ENCODE results near the gene OR10G6. TPM values are rescaled to one million over a fixed set of nuclear protein-coding genes. Genes with fewer than 3 reads are reported as not detected.
"Not testable (repeated sequence)": the region's sequence is repeated elsewhere in the genome, so short reads cannot be mapped to it uniquely, and the experiment has no call there.

Gene OR10G6
- total RNA-seq, 1 experiment from 2014 or later, result not detected

DNA sequence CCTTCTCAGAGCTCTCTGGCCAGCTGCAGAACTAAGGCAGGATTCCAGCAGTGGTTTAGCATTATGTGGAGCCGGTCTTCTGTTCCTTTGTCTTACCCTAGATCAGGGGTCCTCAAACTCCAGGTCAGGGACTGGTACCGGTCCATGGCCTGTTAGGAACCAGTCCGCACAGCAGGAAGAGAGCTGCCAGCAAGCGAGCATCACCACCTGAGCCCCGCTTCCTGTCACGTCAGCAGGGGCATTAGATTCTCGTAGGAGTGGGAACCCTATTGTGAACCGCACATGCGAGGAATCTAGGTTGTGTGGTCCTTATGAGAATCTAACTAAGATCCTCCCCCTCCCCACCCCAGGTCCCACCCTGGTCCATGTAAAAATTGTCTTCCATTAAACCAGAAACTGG, 44.6 kb upstream of the OR10G6 start:
- Histone ChIP-seq H3K4me3 (ENCODE audit: low read depth, low read length) (no peak overlapping the region), H3K27me3 (replicated peaks; ENCODE audit: control insufficient read depth, insufficient read depth, low read length) (no peaks in the 10 kb centered on the region), H3K36me3 (ENCODE audit: control insufficient read depth, insufficient read depth, low read length) (no peaks in the 10 kb centered on the region), H3K9me3 (no peaks in the 10 kb centered on the region), H3K4me1 (no peaks in the 10 kb centered on the region)
- DNase-seq, result no peak
- H3K36me3 Mint-ChIP-seq (ENCODE audit: insufficient read depth, unreplicated experiment), result no peaks in the 10 kb centered on the region
- intact Hi-C loops (cut with micrococcal nuclease; ENCODE audit: unreplicated experiment), result no loop called here
- H3K9me3 Mint-ChIP-seq (ENCODE audit: unreplicated experiment), result no peaks in the 10 kb centered on the region
- H3K4me3 Mint-ChIP-seq (ENCODE audit: unreplicated experiment), result no peak overlapping the region
- H3K4me1 Mint-ChIP-seq (ENCODE audit: low read depth, unreplicated experiment), result no peaks in the 10 kb centered on the region
- CTCF ChIA-PET, result no interaction called here
- no peak overlapping the region for H3K27ac Mint-ChIP-seq (ENCODE audit: unreplicated experiment)
- BruUV-seq (replicated peaks), result no TSS peak
- H3K27me3 Mint-ChIP-seq (ENCODE audit: insufficient read depth, unreplicated experiment), result peaks cover 11% of the 10 kb centered on the region
- POLR2A ChIA-PET, result no interaction called here
- TF ChIP-seq, protein P1, sequence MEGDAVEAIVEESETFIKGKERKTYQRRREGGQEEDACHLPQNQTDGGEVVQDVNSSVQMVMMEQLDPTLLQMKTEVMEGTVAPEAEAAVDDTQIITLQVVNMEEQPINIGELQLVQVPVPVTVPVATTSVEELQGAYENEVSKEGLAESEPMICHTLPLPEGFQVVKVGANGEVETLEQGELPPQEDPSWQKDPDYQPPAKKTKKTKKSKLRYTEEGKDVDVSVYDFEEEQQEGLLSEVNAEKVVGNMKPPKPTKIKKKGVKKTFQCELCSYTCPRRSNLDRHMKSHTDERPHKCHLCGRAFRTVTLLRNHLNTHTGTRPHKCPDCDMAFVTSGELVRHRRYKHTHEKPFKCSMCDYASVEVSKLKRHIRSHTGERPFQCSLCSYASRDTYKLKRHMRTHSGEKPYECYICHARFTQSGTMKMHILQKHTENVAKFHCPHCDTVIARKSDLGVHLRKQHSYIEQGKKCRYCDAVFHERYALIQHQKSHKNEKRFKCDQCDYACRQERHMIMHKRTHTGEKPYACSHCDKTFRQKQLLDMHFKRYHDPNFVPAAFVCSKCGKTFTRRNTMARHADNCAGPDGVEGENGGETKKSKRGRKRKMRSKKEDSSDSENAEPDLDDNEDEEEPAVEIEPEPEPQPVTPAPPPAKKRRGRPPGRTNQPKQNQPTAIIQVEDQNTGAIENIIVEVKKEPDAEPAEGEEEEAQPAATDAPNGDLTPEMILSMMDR (IDR thresholded peaks at IDR 0.05; ENCODE audit: insufficient read depth in 1 of 2, low read depth in 1 of 2, low read length in 1 of 2, severe bottlenecking in 1 of 2, unreplicated experiment in 1 of 2), result no peak

DNA sequence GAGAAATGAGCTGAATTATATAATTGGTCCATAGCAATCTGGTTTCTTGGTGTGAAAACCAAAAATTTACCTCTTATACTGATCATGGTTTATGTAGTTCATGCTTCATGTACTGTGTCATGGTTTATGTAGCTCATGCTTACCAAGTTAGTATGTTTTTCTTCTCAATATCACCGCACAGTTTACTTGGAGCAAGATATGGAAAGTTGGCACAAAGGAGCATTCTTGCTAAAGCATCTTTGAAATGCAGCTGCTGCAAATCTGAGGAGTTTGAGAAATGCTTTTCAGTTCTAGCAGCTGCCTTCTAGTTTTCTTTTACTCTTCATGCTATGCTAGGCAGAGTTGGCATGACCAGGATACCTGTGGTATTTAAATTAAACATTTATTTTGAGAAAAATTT, 41.7 kb upstream of the OR10G6 start:
- no peaks in the 10 kb centered on the region for H3K36me3 Mint-ChIP-seq (ENCODE audit: insufficient read depth, unreplicated experiment)
- POLR2A ChIA-PET, result no interaction called here
- no peak for DNase-seq
- H3K9me3 Mint-ChIP-seq (ENCODE audit: unreplicated experiment), result no peaks in the 10 kb centered on the region
- H3K27ac Mint-ChIP-seq (ENCODE audit: unreplicated experiment), result no peak overlapping the region
- no TSS peak for BruUV-seq (replicated peaks)
- no peak overlapping the region for H3K4me3 Mint-ChIP-seq (ENCODE audit: unreplicated experiment)
- no peaks in the 10 kb centered on the region for H3K4me1 Mint-ChIP-seq (ENCODE audit: low read depth, unreplicated experiment)
- Histone ChIP-seq H3K4me3 (ENCODE audit: low read depth, low read length) (no peak overlapping the region), H3K36me3 (ENCODE audit: control insufficient read depth, insufficient read depth, low read length) (no peaks in the 10 kb centered on the region), H3K9me3 (no peaks in the 10 kb centered on the region), H3K27me3 (replicated peaks; ENCODE audit: control insufficient read depth, insufficient read depth, low read length) (no peaks in the 10 kb centered on the region), H3K4me1 (no peaks in the 10 kb centered on the region)
- TF ChIP-seq, protein P1 (IDR thresholded peaks at IDR 0.05; ENCODE audit: insufficient read depth in 1 of 2, low read depth in 1 of 2, low read length in 1 of 2, severe bottlenecking in 1 of 2, unreplicated experiment in 1 of 2), result no peak
- CTCF ChIA-PET, result no interaction called here
- peaks cover 15% of the 10 kb centered on the region for H3K27me3 Mint-ChIP-seq (ENCODE audit: insufficient read depth, unreplicated experiment)
- intact Hi-C loops (cut with micrococcal nuclease; ENCODE audit: unreplicated experiment), result no loop called here

DNA sequence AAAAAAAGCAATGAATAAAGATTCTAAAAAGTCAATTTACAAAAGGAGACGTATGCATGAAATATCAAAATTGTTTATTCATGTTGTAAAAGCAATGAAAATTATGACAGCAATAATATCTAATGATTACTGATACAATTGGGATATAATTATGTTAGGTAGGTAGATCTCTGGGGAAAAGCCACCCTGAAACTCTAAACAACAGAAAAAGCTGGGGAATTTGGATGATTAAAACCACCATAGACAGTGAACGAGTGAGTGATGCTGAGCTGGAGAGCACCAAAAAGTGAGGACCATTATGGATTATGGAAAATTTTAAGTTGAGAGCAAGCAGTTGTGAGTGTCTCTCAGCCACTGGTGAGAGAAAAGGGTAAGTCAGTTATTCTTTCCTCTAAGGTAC, 31.5 kb upstream of the OR10G6 start, which contains the start of gene OR10G8:
Gene OR10G8, plus strand, starts transcription at position 301 of the 400 bp plus-strand sequence. CDS start 2,825 bp downstream, outside the sequence.
- Histone ChIP-seq H3K27me3 (replicated peaks; ENCODE audit: control insufficient read depth, insufficient read depth, low read length) (no peaks in the 10 kb centered on the region), H3K4me1 (no peaks in the 10 kb centered on the region), H3K36me3 (ENCODE audit: control insufficient read depth, insufficient read depth, low read length) (no peaks in the 10 kb centered on the region), H3K4me3 (ENCODE audit: low read depth, low read length) (no peak within 1 kb of the TSS), H3K9me3 (no peaks in the 10 kb centered on the region)
- TF ChIP-seq, protein P1 (IDR thresholded peaks at IDR 0.05; ENCODE audit: insufficient read depth in 1 of 2, low read depth in 1 of 2, low read length in 1 of 2, severe bottlenecking in 1 of 2, unreplicated experiment in 1 of 2), result no peak
- Mint-ChIP-seq H3K27ac (ENCODE audit: unreplicated experiment) (no peak within 1 kb of the TSS), H3K4me1 (ENCODE audit: low read depth, unreplicated experiment) (no peaks in the 10 kb centered on the region), H3K9me3 (ENCODE audit: unreplicated experiment) (no peaks in the 10 kb centered on the region), H3K4me3 (ENCODE audit: unreplicated experiment) (no peak within 1 kb of the TSS), H3K27me3 (ENCODE audit: insufficient read depth, unreplicated experiment) (peaks cover 15% of the 10 kb centered on the region), H3K36me3 (ENCODE audit: insufficient read depth, unreplicated experiment) (no peaks in the 10 kb centered on the region)
- ChIA-PET POLR2A (no interaction called here), CTCF (no interaction called here)
- no peak for DNase-seq
- intact Hi-C loops (cut with micrococcal nuclease; ENCODE audit: unreplicated experiment), result no loop called here
- no TSS peak for BruUV-seq (replicated peaks)

DNA sequence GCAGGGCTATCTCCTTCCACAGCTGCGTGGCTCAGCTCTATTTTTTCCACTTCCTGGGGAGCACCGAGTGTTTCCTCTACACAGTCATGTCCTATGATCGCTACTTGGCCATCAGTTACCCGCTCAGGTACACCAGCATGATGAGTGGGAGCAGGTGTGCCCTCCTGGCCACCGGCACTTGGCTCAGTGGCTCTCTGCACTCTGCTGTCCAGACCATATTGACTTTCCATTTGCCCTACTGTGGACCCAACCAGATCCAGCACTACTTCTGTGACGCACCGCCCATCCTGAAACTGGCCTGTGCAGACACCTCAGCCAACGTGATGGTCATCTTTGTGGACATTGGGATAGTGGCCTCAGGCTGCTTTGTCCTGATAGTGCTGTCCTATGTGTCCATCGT, 20.9 kb upstream of the OR10G6 start:
- H3K36me3 ChIP-seq (ENCODE audit: control insufficient read depth, insufficient read depth, low read length); H3K27ac Mint-ChIP-seq (ENCODE audit: unreplicated experiment); H3K9me3 ChIP-seq; H3K4me1 Mint-ChIP-seq (ENCODE audit: low read depth, unreplicated experiment); H3K4me3 ChIP-seq (ENCODE audit: low read depth, low read length); POLR2A ChIA-PET; intact Hi-C loops (cut with micrococcal nuclease; ENCODE audit: unreplicated experiment); BruUV-seq (replicated peaks); H3K36me3 Mint-ChIP-seq (ENCODE audit: insufficient read depth, unreplicated experiment); H3K27me3 ChIP-seq (replicated peaks; ENCODE audit: control insufficient read depth, insufficient read depth, low read length); H3K27me3 Mint-ChIP-seq (ENCODE audit: insufficient read depth, unreplicated experiment); H3K4me3 Mint-ChIP-seq (ENCODE audit: unreplicated experiment); H3K9me3 Mint-ChIP-seq (ENCODE audit: unreplicated experiment); CTCF ChIA-PET; H3K4me1 ChIP-seq; DNase-seq: not testable (repeated sequence)

Data from Caco-2 (cell line).